ENCODE results near the gene ETS1. TPM values are rescaled to one million over a fixed set of nuclear protein-coding genes. Genes with fewer than 3 reads are reported as not detected.
A peak's percentile ranks its signal among the peaks of the same experiment; 100 is the strongest.

ETS1 gene
- total RNA-seq, 1 experiment from 2014 or later, result 135 TPM

DNA sequence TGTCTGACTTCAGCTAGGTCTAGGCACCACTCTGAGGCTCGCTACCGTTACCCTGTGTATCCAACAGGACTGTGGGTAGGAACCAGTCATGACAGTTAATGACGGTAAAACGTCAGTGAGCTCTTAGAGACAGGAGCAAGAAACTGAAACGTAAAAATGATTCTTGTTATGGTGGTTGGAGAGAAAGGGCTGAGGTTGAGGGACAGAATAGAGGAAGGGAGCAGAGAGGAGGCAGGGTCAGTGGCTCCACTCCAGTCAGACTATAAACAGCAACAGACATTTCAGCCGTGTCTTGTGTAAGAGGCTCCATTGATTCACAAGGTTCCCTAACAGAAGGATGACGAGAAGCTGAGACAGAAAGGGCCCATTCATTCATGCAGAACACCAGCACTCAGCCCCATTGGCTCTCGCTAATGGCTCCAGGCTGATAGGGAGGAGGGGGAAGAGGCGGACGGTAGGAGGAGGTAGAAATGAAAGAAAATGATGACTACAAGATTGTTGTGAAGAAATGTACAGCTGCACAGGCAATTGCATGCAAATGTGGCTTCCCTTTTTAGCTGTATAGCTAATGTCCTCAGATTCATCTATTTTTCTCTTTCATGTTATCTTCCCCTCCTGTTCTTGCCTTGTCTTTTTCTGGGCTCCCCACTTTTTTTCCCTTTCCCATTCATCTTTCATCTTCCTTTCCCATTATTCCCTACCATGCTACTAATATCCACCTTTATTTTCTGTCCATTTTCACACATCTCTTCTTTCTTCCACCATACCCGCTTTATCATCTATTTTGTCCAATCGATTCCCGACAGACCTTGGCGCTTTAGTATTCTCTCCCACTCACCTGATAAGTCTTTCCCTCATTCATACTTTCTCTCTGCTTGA lies 34.3 kb downstream of the ETS1 start:
- peak; percentile 93 for DNase-seq
- H3K4me2 ChIP-seq (ENCODE audit: low read depth, low read length, poor library complexity, severe bottlenecking), result peak overlapping the region; percentile 86
- H3K27me3 ChIP-seq (ENCODE audit: low read length), result no peaks in the 10 kb centered on the region
- peak overlapping the region; percentile 63 for H3K4me3 ChIP-seq (ENCODE audit: low read length)
- no peaks in the 10 kb centered on the region for H3K36me3 ChIP-seq (ENCODE audit: insufficient read depth, low read length)
- H3K9me3 ChIP-seq (ENCODE audit: low read length), result no peaks in the 10 kb centered on the region
- H4K20me1 ChIP-seq (ENCODE audit: insufficient read depth, low read depth, low read length), result no peaks in the 10 kb centered on the region
- no peak overlapping the region for H2AFZ ChIP-seq (ENCODE audit: low read length)
- H3K79me2 ChIP-seq (ENCODE audit: low read length), result no peaks in the 10 kb centered on the region
- H3K9ac ChIP-seq (ENCODE audit: low read length), result peak overlapping the region; percentile 83
- H3K9me2 ChIP-seq (replicated peaks; ENCODE audit: insufficient read depth, low read length), result no peaks in the 10 kb centered on the region
- peak overlapping the region; percentile 100 for H3K27ac ChIP-seq (ENCODE audit: low read length)
- peaks cover 77% of the 10 kb centered on the region for H3K4me1 ChIP-seq (ENCODE audit: low read length)

DNA sequence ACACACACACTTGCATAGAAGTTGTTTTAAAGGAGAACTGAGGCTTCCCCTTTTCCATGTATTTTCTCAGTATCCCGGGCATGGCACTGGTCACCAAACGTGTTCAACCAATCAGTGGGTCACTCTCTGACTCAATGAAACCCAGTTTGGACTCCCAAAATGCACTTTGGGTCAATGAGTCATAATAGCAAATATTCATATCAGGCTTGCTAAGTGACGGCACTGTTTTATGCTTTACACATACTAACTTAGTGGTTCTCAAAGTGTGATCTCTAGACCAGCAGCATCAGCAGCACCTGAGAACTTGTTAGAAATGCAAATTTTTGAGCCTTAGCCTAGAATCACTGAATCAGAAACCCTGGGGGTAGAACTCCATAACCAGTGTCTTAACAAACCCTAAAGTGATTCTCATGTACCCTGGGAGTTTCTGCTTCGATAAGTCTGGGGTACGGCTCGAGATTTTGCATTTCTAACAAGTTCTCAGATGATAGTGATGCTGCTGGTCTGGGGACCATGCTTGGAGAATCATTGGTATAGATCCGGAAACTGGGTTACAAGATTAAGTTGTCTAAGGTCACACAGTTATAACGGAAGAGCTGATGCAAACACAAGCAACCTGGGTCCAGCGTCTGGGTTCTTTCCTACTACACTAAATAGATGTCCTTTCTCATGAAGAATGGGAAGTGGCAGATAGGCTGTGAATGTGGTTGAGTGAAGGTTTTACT lies 35.6 kb downstream of the ETS1 start:
- no peaks in the 10 kb centered on the region for H3K36me3 ChIP-seq (ENCODE audit: insufficient read depth, low read length)
- H3K27me3 ChIP-seq (ENCODE audit: low read length), result no peaks in the 10 kb centered on the region
- H3K79me2 ChIP-seq (ENCODE audit: low read length), result no peaks in the 10 kb centered on the region
- H4K20me1 ChIP-seq (ENCODE audit: insufficient read depth, low read depth, low read length), result no peaks in the 10 kb centered on the region
- peaks cover 86% of the 10 kb centered on the region for H3K4me1 ChIP-seq (ENCODE audit: low read length)
- peak overlapping the region; percentile 81 for H3K9ac ChIP-seq (ENCODE audit: low read length)
- H3K4me2 ChIP-seq (ENCODE audit: low read depth, low read length, poor library complexity, severe bottlenecking), result peak overlapping the region; percentile 86
- H3K4me3 ChIP-seq (ENCODE audit: low read length), result peak overlapping the region; percentile 60
- H2AFZ ChIP-seq (ENCODE audit: low read length), result no peak overlapping the region
- H3K27ac ChIP-seq (ENCODE audit: low read length), result peak overlapping the region; percentile 100
- peak; percentile 92 for DNase-seq
- H3K9me2 ChIP-seq (replicated peaks; ENCODE audit: insufficient read depth, low read length), result no peaks in the 10 kb centered on the region
- H3K9me3 ChIP-seq (ENCODE audit: low read length), result no peaks in the 10 kb centered on the region

DNA sequence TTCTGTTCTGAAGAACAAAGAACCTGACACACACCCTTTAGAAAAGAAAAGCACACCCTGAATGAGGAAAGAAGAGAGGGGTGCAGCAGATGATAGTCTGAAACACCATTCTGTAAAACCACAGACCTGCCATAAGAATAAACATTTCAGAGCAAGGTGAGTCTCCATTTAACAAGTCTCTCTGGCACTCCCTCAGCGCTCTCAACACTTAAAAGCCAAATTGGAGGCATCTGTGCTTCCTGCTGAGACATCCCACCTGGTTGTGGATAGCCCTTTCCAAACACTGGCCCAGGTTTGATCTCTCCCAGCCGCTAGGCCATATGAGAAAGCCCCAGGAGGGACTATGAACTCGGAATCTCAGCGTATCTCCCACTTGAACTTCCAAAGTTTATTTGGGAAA lies 36.3 kb downstream of the ETS1 start:
- H3K4me2 ChIP-seq (ENCODE audit: low read depth, low read length, poor library complexity, severe bottlenecking), result peak overlapping the region; percentile 86
- no peaks in the 10 kb centered on the region for H3K36me3 ChIP-seq (ENCODE audit: insufficient read depth, low read length)
- no peaks in the 10 kb centered on the region for H3K79me2 ChIP-seq (ENCODE audit: low read length)
- no peaks in the 10 kb centered on the region for H3K9me3 ChIP-seq (ENCODE audit: low read length)
- no peaks in the 10 kb centered on the region for H4K20me1 ChIP-seq (ENCODE audit: insufficient read depth, low read depth, low read length)
- no peaks in the 10 kb centered on the region for H3K9me2 ChIP-seq (replicated peaks; ENCODE audit: insufficient read depth, low read length)
- peak overlapping the region; percentile 37; the same call in 1 of the 2 replicates for H3K4me3 ChIP-seq (ENCODE audit: low read length)
- H2AFZ ChIP-seq (ENCODE audit: low read length), result no peak overlapping the region
- H3K9ac ChIP-seq (ENCODE audit: low read length), result peak overlapping the region; percentile 69
- DNase-seq, result peak; percentile 48
- no peaks in the 10 kb centered on the region for H3K27me3 ChIP-seq (ENCODE audit: low read length)
- peaks cover 86% of the 10 kb centered on the region for H3K4me1 ChIP-seq (ENCODE audit: low read length)
- H3K27ac ChIP-seq (ENCODE audit: low read length), result peak overlapping the region; percentile 100

DNA sequence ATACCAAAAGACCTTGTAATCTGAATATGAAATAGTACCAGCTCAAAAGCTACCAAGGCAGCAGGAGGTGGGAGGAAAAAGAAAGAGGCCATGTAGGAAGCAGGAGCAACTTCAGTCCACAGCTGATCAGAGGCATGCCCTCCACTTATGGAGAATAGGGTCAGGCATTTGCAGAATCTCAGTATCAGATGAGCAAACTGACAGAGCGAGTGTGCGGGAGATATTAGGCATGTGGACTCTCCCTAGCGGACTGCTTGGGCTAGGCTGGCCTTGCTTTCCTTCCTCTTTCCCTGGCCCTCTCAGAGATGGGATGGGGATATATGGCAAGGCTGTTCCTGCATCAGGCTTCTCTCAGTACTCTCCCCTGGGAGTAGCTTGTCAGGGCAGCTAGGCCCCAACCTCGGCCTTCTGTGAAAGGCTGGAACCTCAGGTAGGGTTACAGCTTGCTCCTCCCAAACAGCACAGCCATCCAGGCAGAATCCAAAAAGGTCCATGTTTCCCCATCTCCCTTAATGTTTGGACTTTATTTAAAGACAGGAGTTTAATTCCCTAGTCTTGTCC lies 37.0 kb downstream of the ETS1 start:
- Histone ChIP-seq H4K20me1 (ENCODE audit: insufficient read depth, low read depth, low read length) (no peaks in the 10 kb centered on the region), H3K4me3 (ENCODE audit: low read length) (no peak overlapping the region), H3K9me2 (replicated peaks; ENCODE audit: insufficient read depth, low read length) (no peaks in the 10 kb centered on the region), H3K9me3 (ENCODE audit: low read length) (no peaks in the 10 kb centered on the region), H3K27me3 (ENCODE audit: low read length) (no peaks in the 10 kb centered on the region), H3K4me2 (ENCODE audit: low read depth, low read length, poor library complexity, severe bottlenecking) (peak overlapping the region; percentile 86), H3K9ac (ENCODE audit: low read length) (peak overlapping the region; percentile 69), H3K27ac (ENCODE audit: low read length) (peak overlapping the region; percentile 100), H2AFZ (ENCODE audit: low read length) (no peak overlapping the region), H3K4me1 (ENCODE audit: low read length) (peaks cover 80% of the 10 kb centered on the region), H3K79me2 (ENCODE audit: low read length) (no peaks in the 10 kb centered on the region), H3K36me3 (ENCODE audit: insufficient read depth, low read length) (no peaks in the 10 kb centered on the region)
- peak; percentile 52 for DNase-seq

GRCh38 chr11:128549256-128549944 lies 38.0 kb downstream of the ETS1 start:
- Histone ChIP-seq H3K79me2 (ENCODE audit: low read length) (no peaks in the 10 kb centered on the region), H3K4me2 (ENCODE audit: low read depth, low read length, poor library complexity, severe bottlenecking) (peak overlapping the region; percentile 73), H3K27ac (ENCODE audit: low read length) (peak overlapping the region; percentile 100), H3K9me3 (ENCODE audit: low read length) (no peaks in the 10 kb centered on the region), H3K36me3 (ENCODE audit: insufficient read depth, low read length) (no peaks in the 10 kb centered on the region), H3K9me2 (replicated peaks; ENCODE audit: insufficient read depth, low read length) (no peaks in the 10 kb centered on the region), H3K4me3 (ENCODE audit: low read length) (no peak overlapping the region), H3K9ac (ENCODE audit: low read length) (no peak overlapping the region), H2AFZ (ENCODE audit: low read length) (no peak overlapping the region), H3K4me1 (ENCODE audit: low read length) (peaks cover 77% of the 10 kb centered on the region), H3K27me3 (ENCODE audit: low read length) (no peaks in the 10 kb centered on the region), H4K20me1 (ENCODE audit: insufficient read depth, low read depth, low read length) (no peaks in the 10 kb centered on the region)
- no peak for DNase-seq

DNA sequence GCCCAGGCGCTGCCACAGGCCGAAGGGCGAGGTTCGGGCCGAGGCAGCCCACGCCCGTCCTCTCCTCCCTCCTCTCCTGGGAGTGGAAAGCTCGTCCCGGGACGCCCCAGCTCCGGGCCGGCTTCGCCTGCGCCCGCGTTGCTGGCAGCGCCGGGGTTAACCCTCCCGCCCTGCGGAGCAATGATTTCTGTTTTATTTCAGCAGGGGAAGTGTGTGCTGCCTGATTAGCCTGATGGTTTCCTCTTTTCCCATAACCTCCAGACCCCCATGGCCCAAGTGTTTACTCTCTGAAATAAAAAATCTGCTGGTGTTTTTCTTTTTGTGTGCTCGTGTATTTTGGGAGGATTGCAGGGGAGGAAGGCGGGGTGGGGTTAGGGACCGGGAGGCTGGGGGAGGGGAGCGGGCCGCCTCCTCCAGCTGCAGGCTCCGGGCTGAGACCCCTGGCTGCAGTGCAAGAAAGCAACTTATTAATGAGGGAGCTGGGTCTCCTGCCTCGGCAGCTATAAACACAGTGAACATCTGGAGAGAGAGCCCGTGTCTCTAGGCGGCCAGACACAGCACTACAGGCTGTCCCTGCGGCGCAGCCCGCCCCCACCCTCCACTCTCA lies 38.6 kb downstream of the ETS1 start:
- no peaks in the 10 kb centered on the region for H3K79me2 ChIP-seq (ENCODE audit: low read length)
- no peaks in the 10 kb centered on the region for H3K9me3 ChIP-seq (ENCODE audit: low read length)
- H2AFZ ChIP-seq (ENCODE audit: low read length), result peak overlapping the region; percentile 87
- peak overlapping the region; percentile 58 for H3K4me3 ChIP-seq (ENCODE audit: low read length)
- no peaks in the 10 kb centered on the region for H3K36me3 ChIP-seq (ENCODE audit: insufficient read depth, low read length)
- H4K20me1 ChIP-seq (ENCODE audit: insufficient read depth, low read depth, low read length), result no peaks in the 10 kb centered on the region
- peak overlapping the region; percentile 71 for H3K9ac ChIP-seq (ENCODE audit: low read length)
- no peaks in the 10 kb centered on the region for H3K27me3 ChIP-seq (ENCODE audit: low read length)
- H3K4me1 ChIP-seq (ENCODE audit: low read length), result peaks cover 75% of the 10 kb centered on the region
- peak overlapping the region; percentile 71 for H3K27ac ChIP-seq (ENCODE audit: low read length)
- no peaks in the 10 kb centered on the region for H3K9me2 ChIP-seq (replicated peaks; ENCODE audit: insufficient read depth, low read length)
- peak overlapping the region; percentile 73 for H3K4me2 ChIP-seq (ENCODE audit: low read depth, low read length, poor library complexity, severe bottlenecking)
- DNase-seq, result peak; percentile 53

- Histone ChIP-seq H3K9me2 (replicated peaks; ENCODE audit: insufficient read depth, low read length) (no peaks in the 10 kb centered on the region), H3K36me3 (ENCODE audit: insufficient read depth, low read length) (no peaks in the 10 kb centered on the region), H2AFZ (ENCODE audit: low read length) (peak overlapping the region; percentile 87), H3K27ac (ENCODE audit: low read length) (peak overlapping the region; percentile 71), H4K20me1 (ENCODE audit: insufficient read depth, low read depth, low read length) (no peaks in the 10 kb centered on the region), H3K4me2 (ENCODE audit: low read depth, low read length, poor library complexity, severe bottlenecking) (peak overlapping the region; percentile 73), H3K4me1 (ENCODE audit: low read length) (peaks cover 71% of the 10 kb centered on the region), H3K4me3 (ENCODE audit: low read length) (peak overlapping the region; percentile 58), H3K9ac (ENCODE audit: low read length) (peak overlapping the region; percentile 71), H3K79me2 (ENCODE audit: low read length) (no peaks in the 10 kb centered on the region), H3K9me3 (ENCODE audit: low read length) (no peaks in the 10 kb centered on the region), H3K27me3 (ENCODE audit: low read length) (no peaks in the 10 kb centered on the region)
- DNase-seq, result no peak
Measured at GRCh38 chr11:128547946-128548648, 39.3 kb downstream of the ETS1 start.
